T1000 (cell line): Measurements from ENCODE around the gene NEURL2.
"Not testable (repeated sequence)": the region's sequence is repeated elsewhere in the genome, so short reads cannot be mapped to it uniquely, and the experiment has no call there.

Experiments
- DNase-seq: peaks from one replicate; lab custom pipeline; 2025; ENCODE audit warnings: mixed read lengths; lab: John Stamatoyannopoulos, UW

Gene NEURL2

DNA sequence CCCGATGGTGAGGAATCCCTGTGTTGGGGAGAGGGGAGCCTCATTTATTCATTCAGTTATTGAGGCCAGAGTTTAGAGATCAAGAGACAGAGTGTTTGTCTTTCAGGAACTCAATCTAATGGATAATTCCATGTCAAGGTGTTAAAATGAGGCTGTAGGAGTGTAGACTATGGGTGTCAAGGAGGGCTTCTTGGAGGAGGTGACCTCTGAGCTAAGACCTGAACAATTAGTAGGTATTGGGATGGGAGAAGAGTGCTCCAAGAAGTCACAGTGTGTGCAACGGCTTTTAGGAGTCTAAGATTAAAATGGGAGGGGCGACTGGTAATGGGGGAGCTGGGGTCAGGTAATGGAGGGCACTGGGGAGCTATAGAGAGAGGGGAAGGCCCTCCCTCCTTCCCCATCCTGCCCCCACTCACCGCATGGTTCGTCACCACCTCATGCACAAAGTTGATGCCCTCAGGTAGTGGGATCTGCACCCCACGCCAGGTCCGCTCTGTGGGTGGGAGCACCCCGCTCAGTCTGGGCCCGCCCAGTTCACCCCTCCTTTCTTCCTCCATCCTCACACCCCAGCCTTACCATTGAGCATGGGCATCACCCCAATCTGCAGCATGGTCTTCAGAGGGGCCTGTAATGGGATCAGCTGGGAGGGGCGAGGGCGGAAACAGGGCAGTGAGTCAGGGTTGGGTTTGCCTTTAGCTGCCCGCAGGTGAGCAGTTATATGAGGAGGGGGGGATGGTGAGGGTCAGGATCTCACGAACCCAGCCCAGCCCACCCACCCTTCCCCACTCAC, 8.2 kb upstream of the NEURL2 start:
- DNase-seq = no peak

DNA sequence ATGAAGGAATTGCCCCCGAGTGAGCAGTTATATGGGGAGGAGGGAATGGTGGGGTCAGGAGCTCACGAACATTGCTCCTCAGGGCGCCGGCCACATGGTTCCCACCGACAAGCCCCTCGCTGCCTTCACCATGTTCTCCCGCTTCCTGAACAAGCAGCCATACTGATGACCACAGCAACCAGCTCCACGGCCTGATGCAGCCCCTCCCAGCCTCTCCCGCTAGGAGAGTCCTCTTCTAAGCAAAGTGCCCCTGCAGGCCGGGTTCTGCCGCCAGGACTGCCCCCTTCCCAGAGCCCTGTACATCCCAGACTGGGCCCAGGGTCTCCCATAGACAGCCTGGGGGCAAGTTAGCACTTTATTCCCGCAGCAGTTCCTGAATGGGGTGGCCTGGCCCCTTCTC, 7.3 kb upstream of the NEURL2 start:
- DNase-seq = no peak

DNA sequence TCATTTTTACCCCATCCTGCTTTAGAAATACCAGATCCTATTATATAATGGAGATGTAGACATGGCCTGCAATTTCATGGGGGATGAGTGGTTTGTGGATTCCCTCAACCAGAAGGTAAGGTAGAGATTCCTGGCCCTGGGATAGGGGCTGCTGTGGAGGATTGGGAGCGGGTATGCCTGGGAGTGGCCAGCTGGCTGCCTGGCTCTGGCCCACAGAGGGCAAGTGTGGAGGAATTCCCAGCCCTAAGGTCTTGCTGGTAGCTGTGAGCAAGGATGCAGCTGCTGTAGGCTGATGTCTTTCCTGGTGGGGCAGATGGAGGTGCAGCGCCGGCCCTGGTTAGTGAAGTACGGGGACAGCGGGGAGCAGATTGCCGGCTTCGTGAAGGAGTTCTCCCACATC, 6.7 kb upstream of the NEURL2 start:
- DNase-seq = no peak

DNA sequence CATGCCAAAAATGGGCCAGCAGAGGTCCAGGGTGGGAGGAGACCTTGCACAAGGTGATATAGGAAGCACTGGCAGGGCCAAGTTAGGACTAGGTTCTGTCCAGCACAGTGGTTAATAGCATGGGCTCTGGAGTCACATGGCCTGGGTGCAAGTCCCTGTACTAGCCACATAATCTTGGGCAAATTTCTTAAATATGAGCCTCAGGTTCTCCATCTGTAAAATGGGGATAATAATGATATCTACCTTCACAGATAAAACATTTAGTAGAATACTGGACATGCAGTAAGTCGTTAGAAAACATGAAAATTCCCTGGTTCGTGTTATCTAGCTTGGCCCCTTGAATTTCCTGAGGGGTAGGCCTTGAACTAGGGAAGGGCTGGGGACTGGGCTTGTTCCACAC, 6.3 kb upstream of the NEURL2 start:
- no peak for DNase-seq

DNA sequence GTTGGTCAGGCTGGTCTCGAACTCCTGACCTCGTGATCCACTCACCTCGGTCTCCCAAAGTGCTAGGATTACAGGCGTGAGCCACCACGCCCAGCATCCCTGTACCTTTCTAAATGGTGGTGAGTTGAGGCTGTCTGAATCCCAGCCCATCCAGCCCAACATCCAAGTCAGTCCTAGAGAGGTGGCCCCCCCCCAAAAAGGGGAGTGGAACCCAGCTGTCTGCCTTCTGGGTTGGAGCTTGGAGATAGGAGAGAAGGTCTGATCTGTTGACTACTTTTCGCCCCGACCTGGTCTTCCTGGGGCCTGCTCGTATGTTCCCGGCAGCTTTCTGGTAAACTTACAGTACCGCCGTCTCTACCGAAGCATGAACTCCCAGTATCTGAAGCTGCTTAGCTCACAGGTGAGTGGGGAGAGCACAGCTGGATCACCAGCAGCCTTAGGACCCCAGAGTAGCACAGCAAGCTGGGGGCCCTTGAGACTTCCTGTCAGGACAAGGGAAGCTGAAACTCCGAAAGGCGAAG, 5.7 kb upstream of the NEURL2 start:
- DNase-seq = no peak

DNA sequence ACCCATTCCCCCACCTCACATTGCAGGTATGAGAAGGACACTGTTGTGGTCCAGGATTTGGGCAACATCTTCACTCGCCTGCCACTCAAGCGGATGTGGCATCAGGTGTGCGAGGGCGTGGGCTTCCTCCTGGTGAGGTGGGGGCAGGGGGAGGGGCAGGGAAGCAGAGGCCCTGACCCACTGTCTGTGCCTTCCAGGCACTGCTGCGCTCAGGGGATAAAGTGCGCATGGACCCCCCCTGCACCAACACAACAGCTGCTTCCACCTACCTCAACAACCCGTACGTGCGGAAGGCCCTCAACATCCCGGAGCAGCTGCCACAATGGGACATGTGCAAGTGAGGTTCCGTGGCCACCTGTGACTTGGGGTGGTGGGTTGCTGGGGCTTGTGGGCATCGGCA, 3.8 kb upstream of the NEURL2 start:
- no peak for DNase-seq

DNA sequence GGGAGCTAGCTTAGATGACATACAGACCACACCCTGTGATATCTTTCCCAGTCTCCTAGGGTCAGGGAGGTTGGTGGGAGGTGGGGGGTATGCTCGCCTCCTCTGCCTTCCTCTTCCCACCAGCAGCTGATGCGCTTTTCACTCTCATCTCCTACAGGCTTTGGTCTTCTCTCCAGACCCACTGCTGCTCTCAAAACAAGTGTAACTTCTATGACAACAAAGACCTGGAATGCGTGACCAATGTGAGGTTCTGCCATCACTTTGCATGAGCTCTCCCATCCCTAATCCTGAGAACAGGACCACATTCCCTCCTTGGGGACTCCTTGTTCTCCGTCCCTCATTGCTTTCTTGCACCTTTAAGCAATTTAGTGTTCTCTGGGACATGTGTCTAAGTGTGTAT, 2.8 kb upstream of the NEURL2 start:
- DNase-seq = no peak

DNA sequence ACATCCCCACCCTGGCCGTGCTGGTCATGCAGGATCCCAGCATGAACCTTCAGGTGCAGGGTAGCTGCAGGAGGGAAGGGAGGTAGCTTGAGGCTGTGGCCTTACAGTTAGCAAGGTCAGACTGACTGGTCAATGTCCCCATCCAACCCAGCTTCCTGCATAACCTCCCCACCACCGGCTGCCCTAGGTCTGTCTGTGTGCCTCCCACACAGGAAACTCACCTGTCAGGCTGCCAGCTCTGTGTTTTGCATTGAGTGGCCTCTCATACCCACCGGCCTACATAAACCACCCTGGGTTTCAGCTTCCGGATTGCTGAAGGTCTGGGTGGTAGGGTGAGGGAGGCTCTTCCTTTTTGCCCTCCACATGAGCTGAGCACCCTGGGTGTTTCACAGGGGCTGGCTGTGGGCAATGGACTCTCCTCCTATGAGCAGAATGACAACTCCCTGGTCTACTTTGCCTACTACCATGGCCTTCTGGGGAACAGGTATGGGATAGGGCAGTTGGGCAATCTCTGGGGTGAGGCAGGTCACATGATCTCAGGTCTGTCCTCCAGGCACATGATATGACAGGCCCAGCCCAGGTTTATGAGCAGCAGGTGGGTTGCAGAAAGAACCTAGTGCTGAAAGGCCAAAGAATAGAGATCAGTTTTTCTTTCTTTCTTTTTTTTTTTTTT, 2.0 kb upstream of the NEURL2 start:
- no peak for DNase-seq

DNA sequence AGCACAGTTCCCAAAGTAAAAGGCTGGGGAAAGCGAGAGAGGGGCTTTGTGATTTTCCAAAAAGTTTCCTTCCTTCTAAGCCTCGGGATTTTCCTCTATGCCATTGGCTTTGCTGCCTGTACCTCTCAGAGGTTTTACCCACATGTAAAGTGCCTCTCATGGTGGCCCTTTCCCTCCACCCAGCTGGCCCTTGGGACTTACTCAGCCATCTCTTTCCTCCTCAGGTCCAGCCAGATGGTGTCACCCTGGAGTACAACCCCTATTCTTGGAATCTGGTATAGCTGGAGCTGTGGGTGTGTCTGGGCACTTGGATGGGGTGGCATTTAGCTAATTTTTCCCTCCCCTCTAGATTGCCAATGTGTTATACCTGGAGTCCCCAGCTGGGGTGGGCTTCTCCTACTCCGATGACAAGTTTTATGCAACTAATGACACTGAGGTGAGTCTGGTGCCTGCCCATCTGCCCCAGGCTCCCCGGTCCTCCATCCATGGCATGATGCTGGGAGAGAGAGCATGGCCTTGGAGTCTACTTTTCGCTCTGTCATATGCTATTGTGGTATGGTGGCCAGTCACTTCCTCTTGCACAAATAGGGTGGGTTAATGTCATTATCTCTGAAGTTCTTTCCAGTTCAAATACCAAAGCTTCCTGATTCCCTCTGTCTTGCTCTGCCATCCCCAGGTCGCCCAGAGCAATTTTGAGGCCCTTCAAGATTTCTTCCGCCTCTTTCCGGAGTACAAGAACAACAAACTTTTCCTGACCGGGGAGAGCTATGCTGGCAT, 1.2 kb upstream of the NEURL2 start:
- no peak for DNase-seq

DNA sequence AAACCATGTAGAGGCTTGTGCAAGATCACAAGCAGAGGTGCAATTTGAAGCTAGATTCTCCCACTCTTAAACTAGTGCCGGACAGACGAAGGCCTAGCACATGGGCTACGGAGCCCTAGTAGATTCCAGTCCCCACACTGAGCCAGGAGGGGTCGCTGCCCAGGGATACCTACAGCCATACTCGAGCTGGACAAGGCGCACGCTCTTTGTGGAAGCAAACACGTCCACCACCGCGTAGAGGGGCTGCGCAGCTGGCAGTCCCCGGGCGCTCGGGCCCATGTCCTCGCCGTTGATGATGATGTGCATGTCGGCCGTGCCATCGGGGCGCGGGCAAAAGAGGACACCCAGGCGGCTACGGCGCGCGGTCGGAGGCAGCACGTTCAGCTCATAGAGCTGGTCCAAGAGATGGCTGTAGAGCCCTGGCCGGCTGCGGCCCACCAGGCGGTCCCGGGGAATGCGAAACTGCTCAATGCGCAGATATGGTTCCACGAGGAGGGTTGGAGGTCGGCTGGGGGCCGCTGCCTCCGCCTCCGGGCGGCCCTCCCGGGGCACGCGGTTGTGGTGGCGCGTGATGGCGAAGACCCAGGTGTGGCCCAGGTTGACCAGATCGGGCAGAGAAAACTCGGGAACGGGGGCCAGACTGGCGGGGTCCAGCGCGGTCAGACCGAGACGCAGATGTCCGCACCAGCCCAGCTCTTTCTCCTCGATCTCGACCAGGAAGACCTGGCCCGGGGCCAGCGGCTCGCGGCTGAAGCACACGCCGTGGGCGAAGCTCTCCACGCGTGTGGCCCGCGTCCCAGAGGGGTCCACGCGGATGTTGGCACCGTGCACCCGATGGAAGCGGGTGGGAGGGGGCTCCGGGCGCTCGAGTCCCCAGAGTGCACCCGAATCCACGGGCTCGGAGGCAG, 677 bp downstream of the NEURL2 start:
- no peak for DNase-seq

DNA sequence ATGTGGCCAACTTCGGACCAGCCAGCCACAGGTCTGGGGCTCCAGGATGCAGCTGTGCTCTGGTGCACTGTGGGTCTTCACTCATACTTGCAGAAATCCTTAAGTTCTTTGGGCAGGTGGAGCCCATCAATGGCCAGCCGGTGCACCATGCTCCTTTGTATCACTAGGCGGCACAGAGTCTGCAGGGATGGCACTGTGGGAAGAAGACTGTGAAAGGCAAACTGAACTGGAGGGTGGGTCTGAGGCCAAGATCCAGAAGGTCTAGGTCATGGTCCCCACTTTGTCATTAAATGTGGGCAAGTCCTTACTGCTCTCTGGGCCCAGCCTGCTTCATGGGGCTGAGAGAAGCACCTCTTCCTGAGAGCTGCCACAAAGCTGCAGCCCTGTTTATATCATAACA, 2.3 kb downstream of the NEURL2 start:
- DNase-seq = no peak

DNA sequence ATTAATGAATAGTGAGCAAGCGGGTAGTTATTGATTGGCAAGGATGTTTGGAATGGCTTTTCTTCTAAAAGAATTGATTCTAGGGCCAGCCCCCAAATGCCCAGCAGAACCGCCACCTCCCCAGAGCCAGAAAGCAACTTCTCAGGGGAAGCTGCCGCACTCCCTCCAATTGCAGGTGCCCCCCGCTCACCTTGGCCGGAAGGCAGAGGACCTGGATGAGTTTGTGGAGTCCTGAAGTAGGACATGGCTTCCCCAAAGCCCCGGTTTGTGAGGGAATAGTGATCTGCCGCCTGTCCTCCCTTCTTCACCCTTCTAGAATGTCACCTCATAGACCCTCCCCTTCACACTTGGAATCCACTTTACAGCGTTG, 3.7 kb downstream of the NEURL2 start, which contains the start of gene SPATA25:
SPATA25 (minus strand) TSS at position 277 of the 370 bp plus-strand sequence; CDS start at position 245, 32 bp downstream.
- no peak for DNase-seq

DNA sequence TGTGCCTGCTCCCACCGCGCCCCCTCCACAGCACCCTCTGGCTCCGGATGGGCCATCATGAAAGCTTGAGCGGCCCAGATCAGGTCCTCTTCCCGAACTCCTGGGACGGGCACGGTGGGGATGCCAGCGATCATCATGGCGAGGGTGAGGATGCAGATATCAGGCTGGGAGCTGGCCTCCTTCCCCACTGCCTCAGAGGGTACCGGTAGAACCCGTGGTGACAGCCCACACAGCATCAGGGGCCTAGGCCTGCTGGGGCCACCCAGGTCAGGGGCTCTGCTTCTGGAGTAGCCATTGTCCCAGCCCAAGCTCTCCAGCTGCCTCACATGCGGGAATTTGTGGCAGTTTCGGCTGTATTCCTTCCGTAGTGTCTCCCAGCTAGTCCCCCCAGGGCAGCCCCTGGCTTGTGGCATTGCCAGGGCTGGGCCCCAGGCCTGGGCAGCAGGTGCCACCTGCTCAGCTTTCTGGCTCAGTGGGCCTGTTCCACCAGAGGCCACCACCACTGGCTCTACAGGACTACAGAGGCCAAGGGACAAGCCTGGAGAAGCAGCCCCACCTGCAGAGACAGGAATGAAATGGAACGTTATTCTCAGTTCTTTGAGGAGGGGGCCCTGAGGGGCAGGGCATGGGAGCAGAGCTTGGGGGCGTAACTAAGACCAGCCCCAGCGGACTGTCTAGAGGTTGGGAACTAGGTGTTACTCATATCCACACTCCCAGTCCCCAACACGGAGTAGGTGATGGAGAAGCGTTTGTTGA, 4.2 kb downstream of the NEURL2 start:
- DNase-seq = no peak

DNA sequence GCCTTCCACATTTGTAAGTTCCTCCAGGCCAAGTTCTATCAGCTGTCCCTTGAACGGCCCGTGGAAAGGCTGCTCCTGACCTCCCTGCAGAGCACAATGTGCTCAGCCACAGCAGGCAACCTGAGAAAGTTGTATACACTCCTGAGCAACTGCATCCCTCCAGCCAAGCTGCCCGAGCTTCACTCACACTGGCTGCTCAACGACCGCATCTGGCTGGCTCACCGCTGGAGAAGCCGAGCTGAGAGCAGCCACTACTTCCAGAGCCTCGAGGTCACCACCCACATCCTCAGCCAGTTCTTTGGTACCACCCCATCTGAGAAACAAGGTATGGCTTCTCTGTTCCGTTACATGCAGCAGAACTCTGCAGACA, 7.9 kb downstream of the NEURL2 start:
- DNase-seq = no peak

DNA sequence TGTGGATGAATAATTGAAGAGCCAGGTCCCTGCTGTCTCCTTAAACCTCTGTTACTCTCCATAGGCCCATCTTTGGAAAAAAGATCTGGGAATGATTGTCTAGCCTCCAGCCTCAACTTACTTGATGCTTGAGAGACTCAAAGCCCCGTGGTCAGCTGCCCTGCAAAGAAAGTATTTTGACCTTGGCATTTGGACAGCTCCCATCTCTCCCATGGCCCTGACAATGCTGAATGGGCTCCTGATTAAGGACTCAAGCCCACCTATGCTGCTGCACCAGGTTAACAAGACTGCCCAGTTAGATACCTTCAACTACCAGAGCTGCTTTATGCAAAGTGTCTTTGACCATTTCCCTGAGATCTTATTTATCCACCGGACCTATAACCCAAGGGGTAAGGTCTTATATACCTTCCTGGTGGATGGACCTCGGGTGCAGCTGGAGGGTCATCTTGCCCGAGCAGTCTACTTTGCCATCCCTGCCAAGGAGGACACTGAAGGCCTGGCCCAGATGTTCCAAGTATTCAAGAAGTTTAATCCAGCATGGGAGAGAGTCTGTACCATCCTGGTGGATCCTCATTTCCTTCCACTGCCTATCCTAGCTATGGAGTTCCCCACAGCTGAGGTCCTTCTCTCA, 8.4 kb downstream of the NEURL2 start:
- no peak for DNase-seq

DNA sequence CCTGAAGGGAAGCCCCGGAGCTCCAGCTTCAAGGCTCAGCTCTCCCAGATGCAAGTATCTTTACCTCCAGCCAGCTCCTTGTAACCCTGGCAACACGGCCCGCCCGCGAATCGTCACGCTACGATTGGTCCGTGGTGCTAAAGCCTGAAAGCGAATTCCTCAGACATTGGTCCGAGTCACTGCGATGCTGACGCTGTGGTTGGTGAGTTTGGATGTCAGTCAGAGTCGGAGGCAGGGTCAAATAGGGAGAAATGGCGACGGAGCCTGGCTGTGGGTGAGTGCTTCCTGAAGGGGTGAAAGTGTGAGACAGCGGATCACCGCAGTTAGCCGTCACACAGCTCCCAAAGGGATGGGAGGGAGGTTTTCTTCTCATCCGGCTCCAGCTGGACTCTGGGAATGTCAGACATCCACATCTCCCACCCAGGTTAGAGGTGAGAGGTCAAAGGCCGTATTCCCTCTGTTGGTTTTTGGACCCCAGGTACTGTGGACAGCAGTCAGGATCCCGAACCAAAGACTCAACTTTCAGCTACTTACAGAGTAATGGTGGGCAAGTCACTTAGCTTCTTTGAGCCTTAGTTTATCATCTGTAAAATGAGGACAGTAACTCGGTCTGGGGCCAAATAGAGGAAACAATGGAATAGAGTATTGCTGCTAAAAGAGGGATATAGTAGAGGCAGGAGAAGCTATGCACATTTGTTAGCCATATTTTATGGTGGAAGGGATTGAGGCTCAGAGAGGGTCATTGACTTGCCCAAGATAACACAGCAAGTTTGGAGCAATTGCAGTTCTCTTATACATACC, 9.8 kb downstream of the NEURL2 start, which contains the start of gene ZSWIM1:
ZSWIM1 (plus strand) TSS at position 240 of the 801 bp plus-strand sequence. CDS start 1,366 bp downstream, outside the sequence.
- DNase-seq = peak; percentile 100

DNA sequence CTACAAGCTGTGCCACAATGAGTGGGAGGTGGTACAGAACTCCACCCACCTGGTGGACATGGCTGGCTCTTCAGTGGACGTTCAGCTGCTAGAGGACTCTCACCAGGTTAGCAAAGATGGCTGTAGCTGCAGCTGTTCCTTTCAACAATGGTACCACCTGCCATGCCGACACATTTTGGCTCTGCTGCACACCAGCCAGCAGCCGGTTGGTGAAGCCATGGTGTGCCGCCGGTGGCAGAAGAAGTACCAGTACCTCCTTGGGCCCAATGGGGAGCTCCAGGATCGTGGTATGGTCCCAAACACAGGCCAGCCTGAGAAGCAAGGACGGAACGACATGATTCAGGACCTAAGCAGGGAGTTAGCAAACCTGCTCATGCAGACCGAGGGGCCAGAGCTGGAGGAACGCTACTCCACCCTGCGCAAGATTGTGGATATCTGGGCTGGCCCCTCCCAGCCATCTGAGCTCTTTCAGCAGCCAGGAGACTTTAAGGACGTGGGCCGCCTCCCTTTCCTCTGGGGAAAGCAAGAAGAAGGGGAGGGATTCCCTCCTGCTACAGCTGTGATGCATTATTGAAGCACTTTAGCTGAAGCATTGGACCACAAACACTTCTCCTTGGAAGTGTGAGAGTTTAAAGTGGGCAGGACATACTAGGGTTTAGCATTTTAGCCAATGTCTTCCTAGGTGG, 12.8 kb downstream of the NEURL2 start:
- DNase-seq = no peak

DNA sequence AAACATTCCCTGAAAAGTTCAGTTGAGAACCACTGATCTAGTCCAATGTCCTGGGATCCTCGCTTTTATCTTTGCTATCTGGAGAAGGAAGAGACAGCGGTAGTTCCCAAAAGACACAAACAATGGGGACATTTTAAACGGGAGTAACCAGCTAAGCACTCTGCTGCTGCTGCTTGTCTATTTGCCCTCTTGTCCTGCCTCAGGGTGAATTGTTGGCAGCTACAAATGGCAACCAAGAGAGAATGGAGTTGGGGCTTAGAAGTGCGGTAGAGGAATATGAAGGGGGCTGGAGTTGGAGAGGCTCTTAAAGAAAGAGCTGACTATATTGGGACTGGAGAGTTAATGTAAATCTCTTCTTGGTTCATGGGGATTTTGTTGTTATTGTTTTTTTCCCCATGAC, 16.4 kb downstream of the NEURL2 start:
- DNase-seq = no peak

DNA sequence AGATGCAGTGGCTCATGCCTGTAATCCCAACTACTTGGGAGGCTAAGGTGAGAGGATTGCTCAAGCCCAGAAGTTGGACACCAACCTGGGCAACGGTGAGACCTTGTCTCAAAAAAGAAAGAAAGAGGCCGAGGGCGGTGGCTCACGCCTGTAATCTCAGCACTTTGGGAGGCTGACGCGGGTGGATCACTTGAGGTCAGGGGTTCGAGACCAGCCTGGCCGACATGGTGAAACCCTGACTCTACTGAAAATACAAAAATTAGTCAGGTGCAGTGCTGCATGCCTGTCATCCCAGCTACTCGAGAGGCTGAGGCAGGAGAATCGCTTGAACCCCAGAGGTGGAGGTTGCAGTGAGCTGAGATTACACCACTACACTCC, 16.9 kb downstream of the NEURL2 start:
- not testable (repeated sequence) for DNase-seq
